HepG2 (cell line): ENCODE results near the gene DLG5. TPM values are rescaled to one million over a fixed set of nuclear protein-coding genes. Genes with fewer than 3 reads are reported as not detected.

ENCODE experiments used
- ATF5 ChIP-seq: sonication (generic); formaldehyde crosslinking; IDR thresholded peaks from 2 replicates; pipeline ENCODE4 v1.4.0; 2020; ENCODE audit warnings: mild to moderate bottlenecking, low read depth, missing genetic modification reagents
- FIP1L1 ChIP-seq: fragments of 200-400 bp; formaldehyde crosslinking; IDR thresholded peaks from 2 replicates; pipeline ENCODE4 v1.6.1; 2018; ENCODE audit warnings: low read depth, mild to moderate bottlenecking, low read length, moderate library complexity, borderline replicate concordance; ENCODE audit not compliant: insufficient read depth
- FOXK1 ChIP-seq: sonication (generic); formaldehyde crosslinking; IDR thresholded peaks from 2 replicates; pipeline ENCODE4 v1.4.0; 2020; ENCODE audit warnings: low read depth, missing genetic modification reagents, borderline replicate concordance
- HNRNPUL1 ChIP-seq: fragments of 200-400 bp; formaldehyde crosslinking; IDR thresholded peaks from 2 replicates; pipeline ENCODE4 v1.6.1; 2017; ENCODE audit warnings: low read depth, mild to moderate bottlenecking, low read length, moderate library complexity
- HOXA9 ChIP-seq: sonication (generic); formaldehyde crosslinking; IDR thresholded peaks from 2 replicates; pipeline ENCODE4 v1.8.1; 2022; ENCODE audit warnings: missing genetic modification reagents, mild to moderate bottlenecking, moderate library complexity, borderline replicate concordance
- IKZF1 ChIP-seq: fragments of 450-650 bp; IDR thresholded peaks from 2 replicates; pipeline ENCODE4 v1.7.1; 2016
- IKZF5 ChIP-seq: IDR thresholded peaks from 2 replicates; pipeline ENCODE4 v1.6.1; 2018; ENCODE audit warnings: missing genetic modification reagents, mild to moderate bottlenecking, missing compliant biosample characterization
- JUND ChIP-seq: sonication (generic); formaldehyde crosslinking; IDR thresholded peaks from 2 replicates; pipeline ENCODE4 v1.8.0; 2022; ENCODE audit warnings: mild to moderate bottlenecking, missing genetic modification reagents
- KAT2B ChIP-seq: fragments of 150-350 bp; IDR thresholded peaks from 2 replicates; pipeline ENCODE4 v1.6.1; 2014; ENCODE audit warnings: low read depth, low read length, borderline replicate concordance
- KDM5B ChIP-seq: sonication (generic); formaldehyde crosslinking; IDR thresholded peaks from 2 replicates; pipeline ENCODE4 v1.4.0; 2020; ENCODE audit warnings: missing genetic modification reagents, mild to moderate bottlenecking, borderline replicate concordance
- MBD4 ChIP-seq: IDR thresholded peaks from 2 replicates; pipeline ENCODE4 v1.6.1; 2012; ENCODE audit warnings: low read length, inconsistent platforms, borderline replicate concordance
- NFATC3 ChIP-seq: sonication (generic); formaldehyde crosslinking; IDR thresholded peaks from 2 replicates; pipeline ENCODE4 v1.5.1; 2020; ENCODE audit warnings: mild to moderate bottlenecking, missing genetic modification reagents
- PRDM15 ChIP-seq: sonication (generic); formaldehyde crosslinking; IDR thresholded peaks from 2 replicates; pipeline ENCODE4 v1.4.0; 2020; ENCODE audit warnings: missing genetic modification reagents
- SMAD1 ChIP-seq: sonication (generic); formaldehyde crosslinking; IDR thresholded peaks from 2 replicates; pipeline ENCODE4 v1.4.0; 2020; ENCODE audit warnings: missing genetic modification reagents, low read depth, mild to moderate bottlenecking, borderline replicate concordance
- TFE3 ChIP-seq: IDR thresholded peaks from 2 replicates; pipeline ENCODE4 v1.6.1; 2016
- ZBTB20 ChIP-seq: sonication (generic); formaldehyde crosslinking; IDR thresholded peaks from 2 replicates; pipeline ENCODE4 v1.8.1; 2023; ENCODE audit warnings: missing genetic modification reagents, low read depth, mild to moderate bottlenecking, borderline replicate concordance
- ZKSCAN1 ChIP-seq: fragments of 150-350 bp; IDR thresholded peaks from 2 replicates; pipeline ENCODE4 v1.6.1; 2014; ENCODE audit warnings: low read length
- ZNF101 ChIP-seq: sonication (generic); formaldehyde crosslinking; IDR thresholded peaks from 2 replicates; pipeline ENCODE4 v1.4.0; 2020; ENCODE audit warnings: mild to moderate bottlenecking, low read depth, missing genetic modification reagents, borderline replicate concordance
- ZNF207 ChIP-seq: fragments of 450-650 bp; IDR thresholded peaks from 2 replicates; pipeline ENCODE4 v1.6.1; 2016; ENCODE audit warnings: antibody characterized with exemption, borderline replicate concordance
- ZNF772 ChIP-seq: sonication (generic); formaldehyde crosslinking; IDR thresholded peaks from 2 replicates; pipeline ENCODE4 v1.5.0; 2020; ENCODE audit warnings: mild to moderate bottlenecking, missing genetic modification reagents
- ZNF782 ChIP-seq: sonication (generic); formaldehyde crosslinking; IDR thresholded peaks from 2 replicates; pipeline ENCODE4 v1.4.0; 2020; ENCODE audit warnings: missing genetic modification reagents, mild to moderate bottlenecking, borderline replicate concordance
- polyA plus RNA-seq, 8 experiments: library from polyadenylated mRNA; depleted of rRNA in 3 of 8; stranded (reverse) in 7 of 8; unstranded in 1 of 8; fragments of >200 nt; fragmentation: Illumina TruSeq in 4 of 8; extraction: Trizol in 4 of 8; gene quantifications; 2 replicates each; pipeline versions ENCODE4 v1.2.1 to v1.2.3, GENCODE V29; 2011 to 2016; ENCODE audit warnings: low read depth in 4 of 8, missing spikeins in 1 of 8, mixed read lengths in 1 of 8; ENCODE audit not compliant: insufficient read depth in 1 of 8
- total RNA-seq, 5 experiments: library from RNA; depleted of rRNA; stranded (reverse); fragments of >200 nt; fragmentation: Illumina TruSeq; extraction: Trizol; gene quantifications; 2 replicates each; pipeline ENCODE4 v1.2.3, GENCODE V29; 2016; ENCODE audit warnings: low read depth in 1 of 5

The DLG5 gene
- total and polyA plus RNA-seq, 2 of the 13 experiments (the other 11 are each of a cell fraction or from before 2014, with no cell fraction given) = 15.5 to 18.2 TPM

GRCh38 chr10:77889277-77889903 is 37.2 kb downstream of the DLG5 start (continued):
- TF ChIP-seq FIP1L1 = no peak
- TF ChIP-seq FOXK1 (CRISPR knock-in tag) = no peak
- TF ChIP-seq ATF5 (CRISPR knock-in tag) = no peak
- no peak for TF ChIP-seq ZNF772 (CRISPR knock-in tag)
- no peak for TF ChIP-seq HNRNPUL1
- TF ChIP-seq IKZF1 = no peak
- TF ChIP-seq PRDM15 (CRISPR knock-in tag) = no peak
- TF ChIP-seq IKZF5 (CRISPR knock-in tag) = 0 out of 2 replicates have a peak, but pooled peaks have one; percentile 34
- TF ChIP-seq JUND (CRISPR knock-in tag) = 0 out of 2 replicates have a peak, but pooled peaks have one; percentile 15
- TF ChIP-seq KDM5B (CRISPR knock-in tag) = peak; percentile 52; the same call in 1 of the 2 replicates
- TF ChIP-seq SMAD1 (CRISPR knock-in tag) = no peak
- no peak for TF ChIP-seq NFATC3 (CRISPR knock-in tag)
- 0 out of 2 replicates have a peak, but pooled peaks have one; percentile 48 for TF ChIP-seq ZBTB20
- TF ChIP-seq HOXA9 (CRISPR knock-in tag) = no peak
- TF ChIP-seq ZNF101 = no peak
- peak; percentile 68 for TF ChIP-seq TFE3 (CRISPR knock-in tag)
- TF ChIP-seq ZKSCAN1 = no peak
- TF ChIP-seq MBD4 = no peak
- TF ChIP-seq ZNF782 = peak; percentile 22; the same call in 1 of the 2 replicates
- no peak for TF ChIP-seq ZNF207
- no peak for TF ChIP-seq KAT2B
